ENCODE data around the gene CRACR2B. TPM values are rescaled to one million over a fixed set of nuclear protein-coding genes. Genes with fewer than 3 reads are reported as not detected.

Gene CRACR2B
- total RNA-seq, 1 donor from 2014 or later: 34.3 TPM

GRCh38 chr11:855330-855674, 27.6 kb downstream of the CRACR2B start:
- no peak for ATAC-seq
- intact Hi-C loops (cut with DNase I): no loop called here
- Histone ChIP-seq H3K36me3 (no peaks in the 10 kb centered on the region), H3K4me1 (peaks cover 8% of the 10 kb centered on the region), H3K4me3 (no peak overlapping the region), H3K27me3 (no peaks in the 10 kb centered on the region), H3K27ac (no peak overlapping the region), H3K9me3 (no peaks in the 10 kb centered on the region)
- no peak for TF ChIP-seq CTCF (IDR thresholded peaks at IDR 0.05)
- no peak for DNase-seq

DNA sequence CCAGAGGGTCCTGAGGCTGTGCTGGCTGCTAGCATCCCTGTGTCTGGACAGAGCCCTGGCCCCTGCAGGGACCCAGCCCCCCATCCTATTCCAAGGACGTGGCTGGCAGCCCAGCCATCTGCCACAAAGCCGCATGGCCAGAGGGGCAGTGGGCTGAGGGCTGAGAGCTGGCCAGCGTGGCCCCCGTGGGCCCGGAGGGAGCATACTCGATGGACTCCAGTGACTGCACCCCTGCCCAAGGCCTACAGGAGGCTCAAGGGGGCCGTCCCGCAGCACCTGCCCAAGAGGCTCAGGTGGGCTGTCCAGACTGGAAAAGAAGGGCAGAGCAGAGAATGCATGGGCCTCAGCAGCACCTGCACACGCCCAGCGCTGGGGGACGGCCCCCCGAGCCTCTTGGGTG, 28.1 kb downstream of the CRACR2B start:
- no peak for ATAC-seq
- H3K4me1 ChIP-seq: peaks cover 6% of the 10 kb centered on the region
- no peak for TF ChIP-seq CTCF (IDR thresholded peaks at IDR 0.05)
- H3K4me3 ChIP-seq: no peak overlapping the region
- intact Hi-C loops (cut with DNase I): no loop called here
- H3K9me3 ChIP-seq: no peaks in the 10 kb centered on the region
- no peaks in the 10 kb centered on the region for H3K27me3 ChIP-seq
- H3K27ac ChIP-seq: no peak overlapping the region
- H3K36me3 ChIP-seq: no peaks in the 10 kb centered on the region
- no peak for DNase-seq

GRCh38 chr11:856397-856796, 28.7 kb downstream of the CRACR2B start:
- Histone ChIP-seq H3K9me3 (no peaks in the 10 kb centered on the region), H3K4me1 (peaks cover 6% of the 10 kb centered on the region), H3K4me3 (no peak overlapping the region), H3K27ac (no peak overlapping the region), H3K36me3 (no peaks in the 10 kb centered on the region), H3K27me3 (no peaks in the 10 kb centered on the region)
- no peak for TF ChIP-seq CTCF (IDR thresholded peaks at IDR 0.05)
- intact Hi-C loops (cut with DNase I): no loop called here
- DNase-seq (no peak), ATAC-seq (no peak)

GRCh38 chr11:858053-858761, 30.5 kb downstream of the CRACR2B start:
- intact Hi-C loops (cut with DNase I): no loop called here
- no peaks in the 10 kb centered on the region for H3K36me3 ChIP-seq
- ATAC-seq (no peak), DNase-seq (no peak)
- no peak overlapping the region for H3K4me3 ChIP-seq
- peaks cover 6% of the 10 kb centered on the region for H3K4me1 ChIP-seq
- no peak overlapping the region for H3K27ac ChIP-seq
- no peaks in the 10 kb centered on the region for H3K9me3 ChIP-seq
- H3K27me3 ChIP-seq: no peaks in the 10 kb centered on the region
- no peak for TF ChIP-seq CTCF (IDR thresholded peaks at IDR 0.05)

- H3K9me3 ChIP-seq: no peaks in the 10 kb centered on the region
- ATAC-seq (no peak), DNase-seq (no peak)
- H3K4me3 ChIP-seq: no peak overlapping the region
- H3K36me3 ChIP-seq: no peaks in the 10 kb centered on the region
- H3K27ac ChIP-seq: no peak overlapping the region
- no peak for TF ChIP-seq CTCF (IDR thresholded peaks at IDR 0.05)
- intact Hi-C loops (cut with DNase I): no loop called here
- no peaks in the 10 kb centered on the region for H3K27me3 ChIP-seq
- peaks cover 6% of the 10 kb centered on the region for H3K4me1 ChIP-seq
Measured at GRCh38 chr11:858762-859339, 31.1 kb downstream of the CRACR2B start.
